A549 (cell line): ENCODE measurements around the gene SLC48A1. TPM values are rescaled to one million over a fixed set of nuclear protein-coding genes. Genes with fewer than 3 reads are reported as not detected.

Experiments
- ATAC-seq, 2 experiments: fragments of 200-7000 bp in 1 of 2; fragments of >200 bp in 1 of 2; cut with Nextera tagmentation in 1 of 2; cut with Tn5 transposase in 1 of 2; 3 replicates each; pipeline versions ENCODE4 v1.8.0 to v1.9.1; 2018 to 2020; ENCODE audit warnings: mild to moderate bottlenecking in 1 of 2, moderate library complexity in 1 of 2
- CTCF ChIA-PET: fragments of 300-600 bp; sonication (Branson Sonifier 250); formaldehyde crosslinking; extraction: SDS; loops from one replicate; lab custom pipeline; 2021; ENCODE audit warnings: antibody characterized with exemption, inconsistent platforms; lab: Yijun Ruan, JAX
- POLR2A ChIA-PET: fragments of 350-600 bp; formaldehyde crosslinking; extraction: SDS; loops from one replicate; lab custom pipeline; 2021; ENCODE audit warnings: antibody characterized with exemption, inconsistent platforms; lab: Yijun Ruan, JAX
- DNase-seq, 2 experiments: peaks; one replicate each; pipeline versions ENCODE4 v3.0.0 to v3.0.0-alpha.2; 2011 to 2016; ENCODE audit warnings: low read depth in 1 of 2, low spot score in 1 of 2
- FAIRE-seq: peaks from 2 replicates; lab custom pipeline; 2011; peaks lifted over from hg19 to GRCh38; lab: Jason Lieb, UNC
- H3K27ac ChIP-seq, 2 experiments: fragments of >200 bp; sonication (Bioruptor Twin); formaldehyde crosslinking; 3 replicates each; pipeline ENCODE4 v1.5.1; 2016 to 2017
- H3K4me1 ChIP-seq: fragments of >200 bp; sonication (Bioruptor Twin); formaldehyde crosslinking; 3 replicates; pipeline ENCODE4 v1.6.1; 2016
- H3K4me2 ChIP-seq: fragments of >200 bp; sonication (Bioruptor Twin); formaldehyde crosslinking; 3 replicates; pipeline ENCODE4 v1.6.1; 2016
- H3K4me3 ChIP-seq: fragments of >200 bp; sonication (Bioruptor Twin); formaldehyde crosslinking; 3 replicates; pipeline ENCODE4 v1.5.1; 2016
- H3K9me3 ChIP-seq: fragments of >200 bp; sonication (Bioruptor Twin); formaldehyde crosslinking; 3 replicates; pipeline ENCODE4 v1.6.1; 2016
- BCL3 ChIP-seq: fragments of >200 bp; sonication (Bioruptor Twin); formaldehyde crosslinking; IDR thresholded peaks from 3 replicates; pipeline ENCODE4 v1.6.1; 2016
- BHLHE40 ChIP-seq: IDR thresholded peaks from 2 replicates; pipeline ENCODE4 v1.6.1; 2012; ENCODE audit warnings: low read depth, low read length, inconsistent platforms
- CHD2 ChIP-seq: fragments of 150-350 bp; IDR thresholded peaks from 2 replicates; pipeline ENCODE4 v1.6.1; 2014; ENCODE audit warnings: low read length; ENCODE audit not compliant: partially characterized antibody
- E2F6 ChIP-seq: IDR thresholded peaks from 2 replicates; pipeline ENCODE4 v1.6.1; 2012; ENCODE audit warnings: low read depth, borderline replicate concordance
- EHMT2 ChIP-seq: fragments of 200-600 bp; sonication (generic); IDR thresholded peaks from 2 replicates; pipeline ENCODE4 v1.6.1; 2016; ENCODE audit warnings: antibody characterized with exemption, low read depth, mild to moderate bottlenecking, moderate library complexity
- FOSB ChIP-seq: fragments of 250-450 bp; sonication (Bioruptor Pico); IDR thresholded peaks from 2 replicates; pipeline ENCODE4 v1.5.0; 2020; ENCODE audit warnings: mild to moderate bottlenecking, moderate library complexity
- FOSL2 ChIP-seq, 2 experiments: fragments of 450-650 bp in 1 of 2; fragments of >200 bp in 1 of 2; sonication (Bioruptor Twin) in 1 of 2; formaldehyde crosslinking; IDR thresholded peaks; 2 replicates each; pipeline versions ENCODE4 v1.5.0 to v1.6.1; 2016 to 2020; ENCODE audit warnings: mild to moderate bottlenecking in 1 of 2, moderate library complexity in 1 of 2
- HDAC2 ChIP-seq: fragments of 200-600 bp; sonication (generic); IDR thresholded peaks from 2 replicates; pipeline ENCODE4 v1.6.1; 2016
- HOXA7 ChIP-seq: fragments of 250-450 bp; sonication (Bioruptor Pico); IDR thresholded peaks from 2 replicates; pipeline ENCODE4 v1.5.0; 2020; ENCODE audit warnings: mild to moderate bottlenecking, moderate library complexity
- KDM1A ChIP-seq: fragments of 200-600 bp; sonication (generic); IDR thresholded peaks from 2 replicates; pipeline ENCODE4 v1.6.1; 2016; ENCODE audit warnings: low read depth, mild to moderate bottlenecking
- KDM5A ChIP-seq: fragments of 200-600 bp; sonication (generic); IDR thresholded peaks from 2 replicates; pipeline ENCODE4 v1.6.1; 2016; ENCODE audit warnings: antibody characterized with exemption, mild to moderate bottlenecking
- MAZ ChIP-seq: fragments of 150-350 bp; IDR thresholded peaks from 2 replicates; pipeline ENCODE4 v1.6.1; 2014; ENCODE audit warnings: antibody characterized with exemption, low read depth, low read length, borderline replicate concordance
- NFE2L2 ChIP-seq: fragments of 150-350 bp; conservative IDR thresholded peaks from 2 replicates; pipeline ENCODE4 v1.6.1; 2014; ENCODE audit warnings: low read length
- NPAS2 ChIP-seq: fragments of 250-450 bp; sonication (Bioruptor Pico); IDR thresholded peaks from 2 replicates; pipeline ENCODE4 v1.8.0; 2022; ENCODE audit warnings: mild to moderate bottlenecking, moderate library complexity, borderline replicate concordance
- PHF8 ChIP-seq: fragments of 200-600 bp; sonication (generic); IDR thresholded peaks from 2 replicates; pipeline ENCODE4 v1.6.1; 2016; ENCODE audit warnings: low read depth, mild to moderate bottlenecking, antibody characterized with exemption, moderate library complexity, borderline replicate concordance
- RCOR1 ChIP-seq: fragments of 150-350 bp; IDR thresholded peaks from 2 replicates; pipeline ENCODE4 v1.6.1; 2014; ENCODE audit warnings: antibody characterized with exemption, low read length, low read depth
- REST ChIP-seq: fragments of 200-600 bp; sonication (generic); IDR thresholded peaks from 2 replicates; pipeline ENCODE4 v1.6.1; 2016; ENCODE audit warnings: antibody characterized with exemption, mild to moderate bottlenecking, moderate library complexity
- RNF2 ChIP-seq: fragments of 200-600 bp; sonication (generic); IDR thresholded peaks from 2 replicates; pipeline ENCODE4 v1.6.1; 2016; ENCODE audit warnings: low read depth, mild to moderate bottlenecking, antibody characterized with exemption, moderate library complexity, borderline replicate concordance
- SREBF2 ChIP-seq: fragments of 450-650 bp; IDR thresholded peaks from 2 replicates; pipeline ENCODE4 v1.6.1; 2014; ENCODE audit warnings: mild to moderate bottlenecking, moderate library complexity
- USF2 ChIP-seq: fragments of 450-650 bp; IDR thresholded peaks from 2 replicates; pipeline ENCODE4 v1.6.1; 2014; ENCODE audit warnings: antibody characterized with exemption
- ZFP36 ChIP-seq: fragments of 450-650 bp; IDR thresholded peaks from 2 replicates; pipeline ENCODE4 v1.6.1; 2014; ENCODE audit warnings: borderline replicate concordance; ENCODE audit not compliant: partially characterized antibody
- WGBS: methylation state at CpG from one replicate; pipeline ENCODE4 v1.1.6; 2017; ENCODE audit errors: missing lambda C conversion rate; 5-methylcytosine and 5-hydroxymethylcytosine counted together
- polyA plus RNA-seq, 4 experiments: library from polyadenylated mRNA; depleted of rRNA in 3 of 4; stranded (reverse); fragments of >200 nt; fragmentation: RNase III in 1 of 4; extraction: RNeasy Plus Mini Kit Qiagen cat#74134 plus additional on column Dnase treatment in 1 of 4; gene quantifications; 2 replicates in 3 of 4; 3 replicates in 1 of 4; pipeline ENCODE4 v1.2.3, GENCODE V29; 2011 to 2017
- TF ChIP-seq, protein P1 (sequence below): fragments of 150-350 bp; IDR thresholded peaks from 2 replicates; pipeline ENCODE4 v1.6.1; 2014; ENCODE audit warnings: low read depth, mild to moderate bottlenecking, low read length
- TF ChIP-seq, protein P2 (sequence below): fragments of 250-450 bp; sonication (Bioruptor Pico); IDR thresholded peaks from 2 replicates; pipeline ENCODE4 v1.5.0; 2020; ENCODE audit warnings: low read depth, mild to moderate bottlenecking, moderate library complexity

Gene SLC48A1
- polyA plus RNA-seq, 2 of the 4 experiments (the other 2 are of a cell fraction), result 25.1 to 32.6 TPM

- WGBS, result 91% methylated on average over 11 of the region's 11 CpGs
- CTCF ChIA-PET, result interaction anchor here (1.2 to 59.0 kb wide), 7 partner anchors 7 to 53 kb away, joined by 4 to 1532 read pairs (median 25); partner anchors contain the start of genes ENDOU and RAPGEF3
- no peak for DNase-seq
Observed at GRCh38 chr12:47785887-47786661, 13.0 kb downstream of the SLC48A1 start.

GRCh38 chr12:47786662-47787280 is 13.7 kb downstream of the SLC48A1 start:
- ATAC-seq, result no peak
- H3K4me3 ChIP-seq, result no peak overlapping the region
- no peaks in the 10 kb centered on the region for H3K9me3 ChIP-seq
- H3K27ac ChIP-seq, result no peak overlapping the region
- 95% methylated on average over 10 of the region's 10 CpGs for WGBS
- DNase-seq, result no peak
- H3K4me2 ChIP-seq, result no peak overlapping the region
- CTCF ChIA-PET, result interaction anchor here (1.2 to 59.0 kb wide), 10 partner anchors 8 to 71 kb away, joined by 3 to 1532 read pairs (median 6); partner anchors contain the start of genes ENDOU and RAPGEF3
- no peak for FAIRE-seq
- POLR2A ChIA-PET, result interaction anchor here (0.7 kb wide), 1 partner anchor 15 kb away, joined by 3 read pairs; no protein-coding TSS in a partner anchor
- no peaks in the 10 kb centered on the region for H3K4me1 ChIP-seq
- TF ChIP-seq FOSB (CRISPR knock-in tag), result no peak
- TF ChIP-seq CHD2, result no peak
- no peak for TF ChIP-seq HDAC2
- TF ChIP-seq PHF8, result no peak
- no peak for TF ChIP-seq REST
- no peak for TF ChIP-seq RCOR1
- no peak for TF ChIP-seq E2F6
- no peak for TF ChIP-seq USF2
- TF ChIP-seq ZFP36, result no peak
- TF ChIP-seq HOXA7 (CRISPR knock-in tag), result no peak
- TF ChIP-seq BCL3, result no peak
- TF ChIP-seq RNF2, result no peak
- TF ChIP-seq EHMT2, result no peak
- TF ChIP-seq SREBF2, result no peak
- TF ChIP-seq BHLHE40, result no peak
- no peak for TF ChIP-seq NPAS2 (CRISPR knock-in tag)

More at GRCh38 chr12:47785887-47786661, 13.0 kb downstream of the SLC48A1 start:
- POLR2A ChIA-PET, result interaction anchor here (1.1 kb wide), 1 partner anchor 45 kb away, joined by 3 read pairs; no protein-coding TSS in a partner anchor
- TF ChIP-seq, protein P1, sequence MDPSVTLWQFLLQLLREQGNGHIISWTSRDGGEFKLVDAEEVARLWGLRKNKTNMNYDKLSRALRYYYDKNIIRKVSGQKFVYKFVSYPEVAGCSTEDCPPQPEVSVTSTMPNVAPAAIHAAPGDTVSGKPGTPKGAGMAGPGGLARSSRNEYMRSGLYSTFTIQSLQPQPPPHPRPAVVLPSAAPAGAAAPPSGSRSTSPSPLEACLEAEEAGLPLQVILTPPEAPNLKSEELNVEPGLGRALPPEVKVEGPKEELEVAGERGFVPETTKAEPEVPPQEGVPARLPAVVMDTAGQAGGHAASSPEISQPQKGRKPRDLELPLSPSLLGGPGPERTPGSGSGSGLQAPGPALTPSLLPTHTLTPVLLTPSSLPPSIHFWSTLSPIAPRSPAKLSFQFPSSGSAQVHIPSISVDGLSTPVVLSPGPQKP, result no peak
- TF ChIP-seq, protein P2, sequence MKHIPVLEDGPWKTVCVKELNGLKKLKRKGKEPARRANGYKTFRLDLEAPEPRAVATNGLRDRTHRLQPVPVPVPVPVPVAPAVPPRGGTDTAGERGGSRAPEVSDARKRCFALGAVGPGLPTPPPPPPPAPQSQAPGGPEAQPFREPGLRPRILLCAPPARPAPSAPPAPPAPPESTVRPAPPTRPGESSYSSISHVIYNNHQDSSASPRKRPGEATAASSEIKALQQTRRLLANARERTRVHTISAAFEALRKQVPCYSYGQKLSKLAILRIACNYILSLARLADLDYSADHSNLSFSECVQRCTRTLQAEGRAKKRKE (CRISPR knock-in tag), result no peak
- no peak for TF ChIP-seq HDAC2
- no peak for TF ChIP-seq KDM5A
- TF ChIP-seq NPAS2 (CRISPR knock-in tag), result no peak
- TF ChIP-seq NFE2L2, result no peak
- TF ChIP-seq BCL3, result no peak
- no peak for TF ChIP-seq MAZ
- no peak for TF ChIP-seq FOSL2 (IDR thresholded peaks at IDR 0.05)
- no peak for TF ChIP-seq FOSL2 (CRISPR knock-in tag; IDR thresholded peaks at IDR 0.05)
- TF ChIP-seq KDM1A, result no peak
- no peak overlapping the region for H3K27ac ChIP-seq
- H3K9me3 ChIP-seq, result no peaks in the 10 kb centered on the region
- FAIRE-seq (no peak), ATAC-seq (no peak)
- no peak overlapping the region for H3K4me2 ChIP-seq
- H3K4me3 ChIP-seq, result no peak overlapping the region
- no peaks in the 10 kb centered on the region for H3K4me1 ChIP-seq
